Measurements from ENCODE around the gene FEN1.

Gene FEN1

GRCh38 chr11:61782299-61782698, 10.4 kb upstream of the FEN1 start:
- ChIA-PET CTCF (interaction anchor here (0.7 kb wide), 1 partner anchor 305 kb away, joined by 3 read pairs; no protein-coding TSS in a partner anchor), POLR2A (interaction anchor here (0.7 to 2.7 kb wide), 2 partner anchors 10 to 35 kb away, joined by 3 to 17 read pairs; partner anchors contain the start of genes FEN1 and TMEM258)
- TF ChIP-seq FOXM1 (IDR thresholded peaks at IDR 0.05; ENCODE audit: borderline replicate concordance), result no peak
- no peak for DNase-seq (ENCODE audit: extremely low spot score)

GRCh38 chr11:61782841-61783240, 9.9 kb upstream of the FEN1 start:
- ChIA-PET POLR2A (interaction anchor here (0.7 to 2.7 kb wide), 2 partner anchors 10 to 35 kb away, joined by 3 to 17 read pairs; partner anchors contain the start of genes FEN1 and TMEM258), CTCF (interaction anchor here (0.7 kb wide), 1 partner anchor 306 kb away, joined by 3 read pairs; no protein-coding TSS in a partner anchor)
- no peak for DNase-seq (ENCODE audit: extremely low spot score)
- TF ChIP-seq SUZ12 (IDR thresholded peaks at IDR 0.05), result no peak
- no peak for TF ChIP-seq NFRKB (IDR thresholded peaks at IDR 0.05)
- no peak for TF ChIP-seq SP1 (IDR thresholded peaks at IDR 0.05)
- TF ChIP-seq ELF4 (IDR thresholded peaks at IDR 0.05), result no peak
- TF ChIP-seq FOXM1 (IDR thresholded peaks at IDR 0.05; ENCODE audit: borderline replicate concordance), result no peak
- TF ChIP-seq ARNT (IDR thresholded peaks at IDR 0.05), result no peak
- no peak for TF ChIP-seq FOXK2 (IDR thresholded peaks at IDR 0.05)
- no peak for TF ChIP-seq CTBP1 (IDR thresholded peaks at IDR 0.05; ENCODE audit: borderline replicate concordance)
- no peak for TF ChIP-seq FOXA1 (IDR thresholded peaks at IDR 0.05)
- TF ChIP-seq L3MBTL2 (conservative IDR thresholded peaks at IDR 0.05), result no peak
- no peak for TF ChIP-seq PKNOX1 (IDR thresholded peaks at IDR 0.05)
- no peak for TF ChIP-seq TARDBP (IDR thresholded peaks at IDR 0.05)
- no peak for TF ChIP-seq BHLHE40 (IDR thresholded peaks at IDR 0.05; ENCODE audit: borderline replicate concordance)

GRCh38 chr11:61783717-61784505, 8.8 kb upstream of the FEN1 start:
- TF ChIP-seq SP1 (IDR thresholded peaks at IDR 0.05) (no peak), ZNF384 (IDR thresholded peaks at IDR 0.05) (no peak), SUZ12 (IDR thresholded peaks at IDR 0.05) (no peak), FOXA1 (IDR thresholded peaks at IDR 0.05) (no peak), FOXK2 (IDR thresholded peaks at IDR 0.05) (no peak), PKNOX1 (IDR thresholded peaks at IDR 0.05) (no peak), ARNT (IDR thresholded peaks at IDR 0.05) (no peak), FOXM1 (IDR thresholded peaks at IDR 0.05; ENCODE audit: borderline replicate concordance) (no peak), ELF4 (IDR thresholded peaks at IDR 0.05) (no peak), HDGF (IDR thresholded peaks at IDR 0.05; ENCODE audit: borderline replicate concordance) (no peak), BHLHE40 (IDR thresholded peaks at IDR 0.05; ENCODE audit: borderline replicate concordance) (no peak), NFRKB (IDR thresholded peaks at IDR 0.05) (no peak)
- ChIA-PET CTCF (no interaction called here), POLR2A (interaction anchor here (2.7 kb wide), 1 partner anchor 9 kb away, joined by 17 read pairs; the partner anchor contains the start of genes FEN1 and TMEM258)
- no peak for DNase-seq (ENCODE audit: extremely low spot score)

- TF ChIP-seq FOXA1 (IDR thresholded peaks at IDR 0.05) (no peak), HDGF (IDR thresholded peaks at IDR 0.05; ENCODE audit: borderline replicate concordance) (no peak), BHLHE40 (IDR thresholded peaks at IDR 0.05; ENCODE audit: borderline replicate concordance) (no peak), LEF1 (IDR thresholded peaks at IDR 0.05; ENCODE audit: borderline replicate concordance) (no peak), L3MBTL2 (conservative IDR thresholded peaks at IDR 0.05) (no peak), CTBP1 (IDR thresholded peaks at IDR 0.05; ENCODE audit: borderline replicate concordance) (no peak), ARNT (IDR thresholded peaks at IDR 0.05) (no peak), ZNF384 (IDR thresholded peaks at IDR 0.05) (no peak), FOXM1 (IDR thresholded peaks at IDR 0.05; ENCODE audit: borderline replicate concordance) (no peak)
- CTCF ChIA-PET, result no interaction called here
- no peak for DNase-seq (ENCODE audit: extremely low spot score)
- POLR2A ChIA-PET, result interaction anchor here (0.6 kb wide), 1 partner anchor 370 kb away, joined by 3 read pairs; no protein-coding TSS in a partner anchor
These were observed 8.3 kb upstream of the FEN1 start for GRCh38 chr11:61784506-61784805.

- ChIA-PET CTCF (no interaction called here), POLR2A (no interaction called here)
- DNase-seq (ENCODE audit: extremely low spot score), result no peak
- TF ChIP-seq ELF4 (IDR thresholded peaks at IDR 0.05) (no peak), ZNF384 (IDR thresholded peaks at IDR 0.05) (no peak), FOXM1 (IDR thresholded peaks at IDR 0.05; ENCODE audit: borderline replicate concordance) (no peak), FOXK2 (IDR thresholded peaks at IDR 0.05) (no peak), TARDBP (IDR thresholded peaks at IDR 0.05) (no peak), FOXA1 (IDR thresholded peaks at IDR 0.05) (no peak), ARNT (IDR thresholded peaks at IDR 0.05) (no peak), L3MBTL2 (conservative IDR thresholded peaks at IDR 0.05) (no peak), HDGF (IDR thresholded peaks at IDR 0.05; ENCODE audit: borderline replicate concordance) (no peak), SP1 (IDR thresholded peaks at IDR 0.05) (no peak), CTBP1 (IDR thresholded peaks at IDR 0.05; ENCODE audit: borderline replicate concordance) (no peak), BHLHE40 (IDR thresholded peaks at IDR 0.05; ENCODE audit: borderline replicate concordance) (no peak), SUZ12 (IDR thresholded peaks at IDR 0.05) (no peak), LEF1 (IDR thresholded peaks at IDR 0.05; ENCODE audit: borderline replicate concordance) (no peak), NFRKB (IDR thresholded peaks at IDR 0.05) (no peak), PKNOX1 (IDR thresholded peaks at IDR 0.05) (no peak)
These were observed 6.8 kb upstream of the FEN1 start for GRCh38 chr11:61785837-61786402.
